ENCODE measurements around the gene YJEFN3.
A peak's percentile ranks its signal among the peaks of the same experiment; 100 is the strongest.

YJEFN3 gene

DNA sequence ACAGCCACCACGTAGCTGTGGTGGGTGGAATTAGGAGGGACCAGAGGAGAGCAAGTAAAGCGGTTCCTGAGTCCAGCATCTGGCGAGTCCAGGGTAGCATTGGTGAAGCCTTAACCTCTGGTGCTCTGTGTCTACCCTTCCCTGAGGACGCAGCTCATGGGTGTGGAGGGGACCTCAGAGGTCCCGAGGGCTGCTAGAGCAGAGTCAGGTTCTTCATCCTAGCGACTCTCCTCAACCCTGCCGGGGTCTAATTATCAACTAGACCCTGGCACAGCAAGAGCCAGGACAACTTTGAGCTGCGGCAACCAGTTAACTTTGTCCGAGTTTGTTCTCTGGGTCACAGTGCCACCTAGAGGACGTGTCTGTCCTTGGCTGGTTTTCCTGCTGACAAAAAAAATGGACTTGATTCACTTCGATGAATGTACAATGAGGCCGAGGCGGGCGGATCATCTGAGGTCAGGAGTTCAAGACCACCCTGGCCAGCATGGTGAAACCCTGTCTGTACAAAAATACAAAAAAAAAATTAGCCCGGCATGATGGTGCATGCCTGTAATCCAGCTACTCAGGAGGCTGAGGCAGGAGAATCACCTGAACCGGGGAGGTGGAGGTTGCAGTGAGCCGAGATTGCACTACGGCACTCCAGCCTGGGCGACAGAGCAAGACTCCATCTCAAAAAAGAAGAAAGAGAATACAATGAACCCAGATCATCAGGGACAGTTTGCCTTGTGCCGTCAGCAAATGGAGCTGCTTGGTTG, 38.3 kb upstream of the YJEFN3 start:
- in situ Hi-C loops (cut with MboI; ENCODE audit: low sequenced_read_pairs): loop anchor here (5.0 kb wide), 1 partner anchor 128 kb away; no protein-coding TSS in a partner anchor

DNA sequence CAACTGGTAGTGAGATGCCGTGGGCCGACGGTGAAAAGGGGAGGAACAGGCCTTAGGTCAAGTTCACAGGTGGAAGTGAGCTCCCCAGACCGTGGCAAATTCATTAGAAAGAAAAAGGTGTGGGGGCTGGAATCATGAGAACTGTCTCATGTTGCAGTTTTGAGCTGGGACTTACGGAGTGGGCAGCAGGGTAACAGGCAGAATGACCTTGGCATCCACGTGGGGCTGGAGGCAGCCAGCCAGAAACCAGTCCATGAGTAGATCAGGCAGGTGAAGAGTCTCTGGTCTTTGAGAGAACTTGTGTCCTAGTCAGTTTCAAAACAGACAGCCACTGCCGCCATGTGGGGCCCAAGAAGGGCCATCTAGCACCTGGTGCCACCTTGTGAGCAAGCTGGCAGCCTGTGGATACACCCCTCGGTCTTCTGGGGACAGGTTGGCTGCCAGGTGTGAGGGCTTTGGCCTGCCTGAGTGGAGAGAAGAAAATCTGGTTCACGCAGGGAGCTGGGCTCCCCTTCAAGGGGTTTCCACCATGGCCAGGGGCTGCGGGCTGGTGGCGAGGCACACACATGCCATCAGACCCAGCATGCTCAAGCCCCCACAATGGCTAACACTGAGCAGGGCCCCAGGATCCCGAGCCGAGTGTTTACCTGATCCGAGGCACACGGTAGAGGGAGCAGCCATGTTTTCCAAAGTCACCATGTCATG, 37.2 kb upstream of the YJEFN3 start:
- no peaks in the 10 kb centered on the region for H3K27me3 ChIP-seq (ENCODE audit: low read depth)
- H3K4me3 ChIP-seq: no peak overlapping the region
- DNase-seq (ENCODE audit: low spot score in 2 of 2): no peak
- H3K9me3 ChIP-seq: no peaks in the 10 kb centered on the region
- H3K4me1 ChIP-seq: peaks cover 14% of the 10 kb centered on the region
- peaks cover 51% of the 10 kb centered on the region for H3K36me3 ChIP-seq (replicated peaks)
- in situ Hi-C loops (cut with MboI; ENCODE audit: low sequenced_read_pairs): loop anchor here (5.0 kb wide), 1 partner anchor 129 kb away; no protein-coding TSS in a partner anchor

More for the DNA sequence above, 38.3 kb upstream of the YJEFN3 start:
- H3K9me3 ChIP-seq: no peaks in the 10 kb centered on the region
- no peaks in the 10 kb centered on the region for H3K27me3 ChIP-seq (ENCODE audit: low read depth)
- peak; percentile 80 to 85 for DNase-seq (ENCODE audit: low spot score in 2 of 2)
- no peak overlapping the region for H3K4me3 ChIP-seq
- peaks cover 14% of the 10 kb centered on the region for H3K4me1 ChIP-seq
- H3K36me3 ChIP-seq (replicated peaks): peaks cover 44% of the 10 kb centered on the region

DNA sequence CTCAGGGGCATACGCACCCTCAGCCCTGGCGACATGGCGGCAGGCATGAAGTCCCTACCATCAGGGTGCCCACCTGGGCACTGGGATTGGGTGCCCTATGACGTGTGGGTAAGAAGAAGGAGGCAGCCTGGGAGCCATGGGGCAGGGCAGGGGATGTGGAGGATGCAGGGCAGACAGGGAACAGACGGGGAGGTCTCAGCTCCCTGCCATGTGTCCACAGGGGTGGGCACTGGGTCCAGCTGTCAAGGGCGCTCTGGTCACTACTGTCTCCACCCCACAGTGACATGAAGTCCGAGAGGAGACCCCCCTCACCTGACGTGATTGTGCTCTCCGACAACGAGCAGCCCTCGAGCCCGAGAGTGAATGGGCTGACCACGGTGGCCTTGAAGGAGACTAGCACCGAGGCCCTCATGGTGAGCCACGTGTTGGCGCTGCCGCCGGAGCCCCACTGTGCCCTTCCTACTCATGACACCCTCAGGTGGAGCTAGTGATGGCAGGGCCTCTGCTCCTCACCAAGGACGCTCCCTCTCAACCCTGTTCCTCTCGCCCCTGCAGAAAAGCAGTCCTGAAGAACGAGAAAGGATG, 36.6 kb upstream of the YJEFN3 start:
- no peak for DNase-seq (ENCODE audit: low spot score in 2 of 2)
- Histone ChIP-seq H3K4me1 (peaks cover 14% of the 10 kb centered on the region), H3K27me3 (ENCODE audit: low read depth) (no peaks in the 10 kb centered on the region), H3K4me3 (no peak overlapping the region), H3K9me3 (no peaks in the 10 kb centered on the region), H3K36me3 (replicated peaks) (peaks cover 52% of the 10 kb centered on the region)
- in situ Hi-C loops (cut with MboI; ENCODE audit: low sequenced_read_pairs): loop anchor here (5.0 kb wide), 1 partner anchor 130 kb away; no protein-coding TSS in a partner anchor

DNA sequence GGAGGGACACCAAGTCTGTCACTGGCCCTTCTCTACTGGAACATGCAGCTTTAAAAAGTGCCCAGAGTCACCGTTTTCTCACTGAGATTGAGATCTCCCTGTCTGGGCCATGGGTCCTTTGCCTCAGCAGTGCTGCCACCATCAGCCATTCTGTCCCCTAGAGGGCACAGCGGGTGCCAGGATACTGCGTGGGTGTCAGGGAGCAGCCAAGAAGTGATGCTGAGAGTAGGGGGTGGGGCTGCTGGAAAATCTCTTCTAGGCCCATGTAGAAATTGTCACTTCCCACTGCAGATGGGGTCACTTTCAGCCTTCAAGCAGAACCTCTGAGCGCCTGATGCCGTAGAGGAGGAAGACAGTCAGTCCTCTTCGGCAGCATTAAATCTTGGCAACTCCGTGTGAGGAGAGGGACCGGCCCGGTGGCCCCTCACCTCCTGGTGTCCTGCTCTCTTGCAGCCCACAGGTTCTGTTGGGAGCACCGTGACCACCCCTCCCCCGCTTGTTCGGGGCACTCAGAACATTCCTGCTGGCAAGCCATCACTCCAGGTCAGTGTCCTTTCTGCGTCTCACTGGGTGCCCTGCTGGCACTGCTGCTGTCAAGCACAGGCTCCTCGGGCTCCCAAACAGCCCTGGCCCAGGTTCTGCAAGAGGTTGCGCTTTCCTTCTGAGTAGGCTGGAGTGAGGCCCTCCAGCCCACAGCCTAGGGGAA, 34.7 kb upstream of the YJEFN3 start:
- Histone ChIP-seq H3K9me3 (no peaks in the 10 kb centered on the region), H3K36me3 (replicated peaks) (peaks cover 69% of the 10 kb centered on the region), H3K4me3 (no peak overlapping the region), H3K4me1 (peaks cover 1% of the 10 kb centered on the region), H3K27me3 (ENCODE audit: low read depth) (no peaks in the 10 kb centered on the region)
- in situ Hi-C loops (cut with MboI; ENCODE audit: low sequenced_read_pairs): loop anchor here (5.0 kb wide), 1 partner anchor 132 kb away; no protein-coding TSS in a partner anchor
- no peak for DNase-seq (ENCODE audit: low spot score in 2 of 2)

DNA sequence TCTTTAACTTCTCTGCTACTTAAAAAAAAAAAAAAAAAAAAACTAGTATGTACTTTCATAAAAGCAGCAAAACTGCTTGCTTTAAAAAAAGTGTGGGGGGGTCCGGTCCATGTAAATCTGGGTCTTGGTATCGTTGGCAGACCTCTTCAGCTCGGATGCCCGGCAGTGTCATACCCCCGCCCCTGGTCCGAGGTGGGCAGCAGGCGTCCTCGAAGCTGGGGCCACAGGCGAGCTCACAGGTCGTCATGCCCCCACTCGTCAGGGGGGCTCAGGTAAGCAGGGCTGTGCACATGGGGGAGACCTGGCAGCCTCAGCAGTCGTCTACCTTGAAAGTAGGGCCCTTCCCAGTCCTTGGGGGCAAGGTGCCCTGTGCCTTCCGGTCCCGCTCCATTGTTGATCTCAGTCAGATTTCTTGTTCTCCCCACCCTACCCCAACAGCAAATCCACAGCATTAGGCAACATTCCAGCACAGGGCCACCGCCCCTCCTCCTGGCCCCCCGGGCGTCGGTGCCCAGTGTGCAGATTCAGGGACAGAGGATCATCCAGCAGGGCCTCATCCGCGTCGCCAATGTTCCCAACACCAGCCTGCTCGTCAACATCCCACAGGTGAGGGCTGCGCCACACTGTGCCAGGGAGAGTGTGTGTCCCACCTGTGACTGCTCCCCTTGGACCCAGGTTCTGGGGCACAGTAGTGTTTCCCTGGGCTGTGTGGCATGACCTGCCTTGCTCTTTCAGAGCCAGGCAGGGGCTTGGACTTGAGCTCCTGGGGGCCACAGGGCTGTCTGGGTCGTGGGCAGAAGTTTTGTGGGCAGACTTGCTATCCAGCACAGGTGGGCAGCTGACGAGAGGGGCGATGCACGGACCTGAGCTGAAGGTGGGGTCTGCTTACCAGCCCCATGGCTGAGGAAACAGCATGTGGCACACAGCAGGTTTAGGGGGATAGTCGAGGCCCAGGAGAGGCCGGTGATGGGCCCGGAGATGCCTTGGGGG, 32.8 kb upstream of the YJEFN3 start:
- Histone ChIP-seq H3K4me3 (no peak overlapping the region), H3K9me3 (no peaks in the 10 kb centered on the region), H3K4me1 (no peaks in the 10 kb centered on the region), H3K36me3 (replicated peaks) (peaks cover 83% of the 10 kb centered on the region), H3K27me3 (ENCODE audit: low read depth) (no peaks in the 10 kb centered on the region)
- DNase-seq (ENCODE audit: low spot score in 2 of 2): no peak
- in situ Hi-C loops (cut with MboI; ENCODE audit: low sequenced_read_pairs): no loop called here

DNA sequence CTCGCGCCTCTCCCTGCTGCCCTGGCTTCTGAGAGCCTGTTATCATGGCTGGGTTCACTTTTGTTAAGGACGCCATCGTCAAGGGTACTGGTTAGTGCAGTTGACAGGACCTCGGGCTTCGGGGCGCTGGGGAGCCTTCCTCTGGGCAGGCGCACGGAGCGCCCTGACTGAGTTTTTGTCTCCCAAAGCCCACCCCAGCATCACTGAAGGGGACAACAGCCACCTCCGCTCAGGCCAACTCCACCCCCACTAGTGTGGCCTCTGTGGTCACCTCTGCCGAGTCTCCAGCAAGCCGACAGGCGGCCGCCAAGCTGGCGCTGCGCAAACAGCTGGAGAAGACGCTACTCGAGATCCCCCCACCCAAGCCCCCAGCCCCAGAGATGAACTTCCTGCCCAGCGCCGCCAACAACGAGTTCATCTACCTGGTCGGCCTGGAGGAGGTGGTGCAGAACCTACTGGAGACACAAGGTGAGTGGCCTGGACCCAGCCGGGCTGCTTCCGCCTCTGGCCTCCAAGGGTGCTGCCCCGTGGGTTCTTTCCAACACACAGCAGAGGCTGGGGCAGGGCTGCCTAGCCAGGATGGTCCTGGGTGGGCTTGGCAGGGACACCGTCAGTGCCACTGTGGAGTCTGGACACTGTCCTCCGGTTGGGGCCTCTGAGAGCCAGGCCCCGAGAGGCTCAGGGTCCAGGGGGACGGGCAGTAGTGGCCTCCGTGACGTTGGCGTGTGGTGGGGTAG, 30.3 kb upstream of the YJEFN3 start:
- H3K36me3 ChIP-seq (replicated peaks): peaks cover 88% of the 10 kb centered on the region
- no peaks in the 10 kb centered on the region for H3K27me3 ChIP-seq (ENCODE audit: low read depth)
- no peak for DNase-seq (ENCODE audit: low spot score in 2 of 2)
- in situ Hi-C loops (cut with MboI; ENCODE audit: low sequenced_read_pairs): no loop called here
- no peaks in the 10 kb centered on the region for H3K9me3 ChIP-seq
- H3K4me3 ChIP-seq: no peak overlapping the region
- no peaks in the 10 kb centered on the region for H3K4me1 ChIP-seq

DNA sequence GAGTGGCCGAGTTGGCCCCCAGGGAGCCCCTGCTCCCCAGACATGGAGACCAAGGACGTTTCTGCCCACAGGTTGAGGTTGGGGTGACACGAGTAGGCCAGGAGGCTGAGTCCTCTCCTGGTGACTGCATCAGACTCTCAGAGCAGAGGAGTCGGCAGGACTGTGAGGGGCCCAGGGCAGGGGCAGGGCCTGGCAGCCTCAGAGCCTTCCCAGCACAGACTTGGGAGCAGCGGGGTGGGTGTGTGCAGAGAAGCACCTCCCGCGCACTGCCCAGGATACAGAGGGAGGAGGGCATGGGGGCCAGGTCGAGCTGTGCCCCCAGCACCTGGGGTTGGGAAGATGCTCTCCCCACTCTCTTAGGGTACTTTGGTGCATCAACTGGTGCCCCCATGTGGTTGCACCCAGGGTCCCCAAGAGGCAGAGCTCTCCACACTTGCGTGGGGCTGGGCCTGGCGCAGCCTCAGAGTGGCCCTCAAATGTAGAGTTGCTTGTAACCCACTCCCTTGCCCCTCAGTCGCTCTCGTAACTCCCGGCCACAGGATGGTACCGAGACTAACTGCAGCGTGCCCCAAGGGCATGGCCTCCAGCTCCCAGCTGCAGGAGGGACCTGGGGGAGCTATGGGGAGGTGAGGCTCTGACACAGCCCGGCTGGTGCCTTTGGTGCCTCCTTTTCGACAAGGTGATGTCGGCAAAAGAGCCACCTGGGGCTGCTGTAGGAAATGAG, 29.3 kb upstream of the YJEFN3 start:
- Histone ChIP-seq H3K9me3 (no peaks in the 10 kb centered on the region), H3K4me3 (no peak overlapping the region), H3K4me1 (no peaks in the 10 kb centered on the region), H3K27me3 (ENCODE audit: low read depth) (no peaks in the 10 kb centered on the region), H3K36me3 (replicated peaks) (peaks cover 90% of the 10 kb centered on the region)
- in situ Hi-C loops (cut with MboI; ENCODE audit: low sequenced_read_pairs): no loop called here
- DNase-seq (ENCODE audit: low spot score in 2 of 2): no peak

DNA sequence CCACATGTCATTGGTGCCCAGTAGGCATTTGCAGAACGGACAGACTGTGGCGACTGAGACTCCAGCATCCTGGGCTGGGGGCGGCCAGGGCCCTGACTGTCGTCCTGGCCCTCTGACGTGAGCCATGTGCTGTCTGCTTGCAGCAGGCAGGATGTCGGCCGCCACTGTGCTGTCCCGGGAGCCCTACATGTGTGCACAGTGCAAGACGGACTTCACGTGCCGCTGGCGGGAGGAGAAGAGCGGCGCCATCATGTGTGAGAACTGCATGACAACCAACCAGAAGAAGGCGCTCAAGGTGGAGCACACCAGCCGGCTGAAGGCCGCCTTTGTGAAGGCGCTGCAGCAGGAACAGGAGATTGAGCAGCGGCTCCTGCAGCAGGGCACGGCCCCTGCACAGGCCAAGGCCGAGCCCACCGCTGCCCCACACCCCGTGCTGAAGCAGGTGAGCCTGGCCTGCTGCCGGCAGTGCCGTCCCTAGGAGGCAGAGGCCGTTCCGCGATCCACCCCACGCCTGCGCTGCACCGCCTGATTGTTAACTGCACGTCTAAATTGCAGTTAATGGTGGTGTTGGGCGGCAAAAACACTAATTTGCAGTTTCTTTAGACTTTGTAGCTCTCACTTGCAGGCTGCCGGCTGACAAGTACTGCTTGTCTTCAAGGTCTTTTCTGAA, 27.6 kb upstream of the YJEFN3 start:
- Histone ChIP-seq H3K9me3 (no peaks in the 10 kb centered on the region), H3K4me3 (no peak overlapping the region), H3K27me3 (ENCODE audit: low read depth) (no peaks in the 10 kb centered on the region), H3K36me3 (replicated peaks) (peaks cover 93% of the 10 kb centered on the region), H3K4me1 (no peaks in the 10 kb centered on the region)
- in situ Hi-C loops (cut with MboI; ENCODE audit: low sequenced_read_pairs): no loop called here
- DNase-seq (ENCODE audit: low spot score in 2 of 2): no peak

DNA sequence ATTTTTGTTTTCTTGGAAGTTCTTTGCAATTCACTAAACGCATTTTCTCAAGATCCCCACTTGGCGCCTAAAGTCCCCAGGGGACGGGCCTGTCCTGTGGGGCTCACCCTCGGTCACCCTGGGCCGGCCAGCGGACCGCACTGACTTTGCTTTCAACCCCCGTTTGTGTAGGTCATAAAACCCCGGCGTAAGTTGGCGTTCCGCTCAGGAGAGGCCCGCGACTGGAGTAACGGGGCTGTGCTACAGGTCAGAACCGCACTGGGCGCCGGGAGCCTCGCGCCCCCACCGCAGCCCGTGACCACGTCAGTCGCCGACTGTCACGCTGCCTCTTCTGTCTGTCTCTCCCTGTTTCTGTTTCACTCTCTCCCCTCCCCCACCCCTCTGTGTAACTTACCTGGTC, 26.9 kb upstream of the YJEFN3 start:
- H3K36me3 ChIP-seq (replicated peaks): peaks cover 93% of the 10 kb centered on the region
- in situ Hi-C loops (cut with MboI; ENCODE audit: low sequenced_read_pairs): no loop called here

DNA sequence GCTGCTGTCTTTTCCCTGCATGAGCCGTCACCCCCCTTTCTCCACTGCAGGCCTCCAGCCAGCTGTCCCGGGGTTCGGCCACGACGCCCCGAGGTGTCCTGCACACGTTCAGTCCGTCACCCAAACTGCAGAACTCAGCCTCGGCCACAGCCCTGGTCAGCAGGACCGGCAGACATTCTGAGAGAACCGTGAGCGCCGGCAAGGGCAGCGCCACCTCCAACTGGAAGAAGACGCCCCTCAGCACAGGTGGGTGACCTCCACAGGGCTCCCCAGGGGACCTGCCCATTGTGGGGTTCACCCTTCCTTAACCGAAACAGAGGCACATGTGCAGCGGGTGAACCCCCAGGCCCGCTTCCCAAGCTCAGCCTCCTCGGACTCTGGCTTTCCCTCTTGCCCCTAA, 26.4 kb upstream of the YJEFN3 start:
- H3K9me3 ChIP-seq: no peaks in the 10 kb centered on the region
- peaks cover 89% of the 10 kb centered on the region for H3K36me3 ChIP-seq (replicated peaks)
- H3K4me1 ChIP-seq: no peaks in the 10 kb centered on the region
- DNase-seq (ENCODE audit: low spot score in 2 of 2): no peak
- no peaks in the 10 kb centered on the region for H3K27me3 ChIP-seq (ENCODE audit: low read depth)
- H3K4me3 ChIP-seq: no peak overlapping the region
- in situ Hi-C loops (cut with MboI; ENCODE audit: low sequenced_read_pairs): no loop called here

More for the DNA sequence above, 26.9 kb upstream of the YJEFN3 start:
- no peak for DNase-seq (ENCODE audit: low spot score in 2 of 2)
- Histone ChIP-seq H3K4me1 (no peaks in the 10 kb centered on the region), H3K27me3 (ENCODE audit: low read depth) (no peaks in the 10 kb centered on the region), H3K4me3 (no peak overlapping the region), H3K9me3 (no peaks in the 10 kb centered on the region)

DNA sequence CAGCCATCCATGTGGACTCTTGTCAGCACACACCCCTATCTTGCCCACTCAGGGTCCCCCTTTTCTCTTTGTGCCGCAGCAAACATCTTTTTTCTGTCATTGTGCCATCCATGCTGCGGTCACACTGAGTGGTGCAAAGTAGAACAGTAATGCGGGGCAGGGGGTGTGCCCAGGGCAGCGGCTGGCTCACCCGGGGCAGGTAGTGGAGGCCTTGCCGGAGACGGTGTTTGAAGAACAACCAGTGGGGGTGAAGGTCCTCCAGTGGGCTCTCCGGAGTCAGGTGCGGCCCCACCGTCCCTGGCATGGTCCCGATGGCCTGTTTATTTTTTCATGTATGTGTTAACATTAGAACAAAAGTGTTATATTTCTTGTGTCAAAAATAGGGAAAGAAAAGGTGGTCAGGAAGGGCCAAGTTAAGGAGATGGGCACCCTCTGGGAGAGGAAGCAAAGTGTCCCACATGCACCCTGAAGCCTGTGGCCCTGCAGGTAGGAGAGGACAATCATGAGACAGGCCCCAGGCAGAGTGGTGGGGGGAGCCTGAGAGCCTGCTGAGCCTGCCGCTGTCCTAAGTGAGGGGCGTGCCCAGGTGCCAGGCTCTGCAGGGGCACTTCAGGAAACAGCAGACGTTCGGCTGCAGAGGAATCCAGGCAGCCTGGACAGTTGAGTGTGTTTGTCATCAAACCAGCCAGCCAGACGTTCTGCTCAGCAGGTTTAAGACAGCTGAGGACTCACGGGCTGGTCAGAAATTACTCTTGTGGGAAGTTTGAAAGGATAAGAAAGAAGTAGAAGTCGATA, 25.7 kb upstream of the YJEFN3 start:
- peaks cover 83% of the 10 kb centered on the region for H3K36me3 ChIP-seq (replicated peaks)
- no peaks in the 10 kb centered on the region for H3K9me3 ChIP-seq
- H3K4me3 ChIP-seq: no peak overlapping the region
- in situ Hi-C loops (cut with MboI; ENCODE audit: low sequenced_read_pairs): no loop called here
- no peaks in the 10 kb centered on the region for H3K27me3 ChIP-seq (ENCODE audit: low read depth)
- H3K4me1 ChIP-seq: no peaks in the 10 kb centered on the region
- no peak for DNase-seq (ENCODE audit: low spot score in 2 of 2)

Measured in HAP-1 (cell line).